OCI-M1 (cell line): ENCODE results near the gene OLFML2B.

Experiments used
- DNase-seq: peaks from one replicate; lab custom pipeline; 2025; lab: John Stamatoyannopoulos, UW

Gene OLFML2B

GRCh38 chr1:162006081-162006480 lies 17.6 kb downstream of the OLFML2B start:
- DNase-seq, result no peak

DNA sequence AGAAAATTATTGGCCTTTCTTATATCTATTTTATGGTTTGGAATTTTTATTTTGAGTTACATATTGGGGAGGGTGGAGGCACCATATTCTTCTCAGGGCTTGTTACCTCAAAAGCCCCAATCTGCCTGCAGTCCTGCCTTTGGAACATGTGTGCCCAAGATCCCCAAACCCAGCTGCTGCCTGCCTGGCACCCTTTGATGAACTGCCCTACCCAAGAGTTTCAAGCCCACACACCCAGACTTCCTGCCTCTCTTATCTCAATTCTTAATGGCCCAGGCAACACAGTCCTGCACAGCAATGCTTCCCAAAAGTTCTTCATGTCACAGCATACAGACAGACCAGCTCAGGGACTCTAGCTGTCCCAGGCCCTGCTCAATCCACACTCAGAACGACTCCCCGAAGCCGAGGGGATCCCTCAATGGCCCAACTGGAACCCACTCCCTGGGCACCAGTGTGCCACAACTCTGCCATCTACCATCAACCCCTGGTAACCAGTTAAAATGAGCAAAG lies 19.2 kb downstream of the OLFML2B start:
- DNase-seq, result no peak

GRCh38 chr1:162003830-162004215 lies 19.8 kb downstream of the OLFML2B start:
- peak; percentile 69 for DNase-seq

DNA sequence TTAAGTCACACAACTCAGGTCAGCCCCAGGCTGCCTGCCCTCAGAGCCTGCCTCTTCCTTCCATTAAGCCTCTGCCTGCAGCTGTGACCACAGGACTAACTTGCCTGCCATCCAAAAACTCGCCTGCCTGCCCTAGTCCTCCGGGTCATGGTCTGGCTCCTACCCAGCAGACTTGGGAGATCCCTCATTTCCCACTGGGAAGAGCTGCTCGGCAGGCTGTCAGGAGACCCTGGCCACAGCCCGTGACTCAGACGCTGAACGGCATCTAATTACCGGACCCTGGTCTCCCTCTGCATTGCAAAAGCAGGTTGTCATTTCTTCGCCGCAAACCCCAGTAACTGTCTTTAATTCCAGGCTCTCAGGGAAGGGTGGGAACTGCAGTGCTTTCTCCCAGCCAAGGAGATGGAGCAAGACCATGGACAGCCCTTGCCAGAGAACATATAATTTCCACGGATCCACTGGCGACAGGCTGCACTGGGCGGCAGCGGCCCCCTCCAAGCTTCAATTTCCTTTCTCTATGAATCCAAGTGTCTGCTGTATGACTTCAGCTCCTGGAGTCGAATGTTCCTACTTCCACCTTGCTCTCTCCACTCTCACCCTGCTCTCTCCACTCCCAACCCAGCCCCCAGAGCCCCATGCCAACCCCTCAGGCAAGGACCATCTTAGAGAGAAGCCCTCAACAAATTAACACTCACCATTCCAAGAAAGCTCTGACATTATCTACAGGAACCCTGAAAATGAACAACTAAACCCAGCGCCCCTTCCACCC lies 20.4 kb downstream of the OLFML2B start:
- no peak for DNase-seq

- DNase-seq, result no peak
These were observed 23.6 kb downstream of the OLFML2B start for GRCh38 chr1:162000053-162000420.

GRCh38 chr1:161999301-162000052 lies 24.2 kb downstream of the OLFML2B start:
- no peak for DNase-seq

DNA sequence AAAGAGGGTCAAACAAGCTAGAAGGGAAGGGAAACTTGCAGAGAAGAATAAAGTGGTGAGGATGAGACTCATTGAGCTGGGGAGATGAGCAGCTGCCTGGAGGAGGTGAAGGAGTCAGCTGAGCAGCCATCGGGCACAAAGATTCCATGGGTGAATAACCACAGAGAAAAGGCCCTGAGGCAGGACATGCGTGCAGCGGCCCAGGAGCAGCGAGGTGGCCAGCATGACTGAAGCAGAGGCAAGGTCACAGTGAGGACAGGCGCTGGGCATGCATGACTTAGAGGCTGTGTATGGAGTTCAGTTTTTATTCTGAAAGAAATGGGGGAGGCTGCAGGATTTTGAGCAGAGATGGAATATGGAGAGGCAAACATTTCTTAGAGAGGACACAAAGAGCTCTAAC lies 24.9 kb downstream of the OLFML2B start:
- no peak for DNase-seq

DNA sequence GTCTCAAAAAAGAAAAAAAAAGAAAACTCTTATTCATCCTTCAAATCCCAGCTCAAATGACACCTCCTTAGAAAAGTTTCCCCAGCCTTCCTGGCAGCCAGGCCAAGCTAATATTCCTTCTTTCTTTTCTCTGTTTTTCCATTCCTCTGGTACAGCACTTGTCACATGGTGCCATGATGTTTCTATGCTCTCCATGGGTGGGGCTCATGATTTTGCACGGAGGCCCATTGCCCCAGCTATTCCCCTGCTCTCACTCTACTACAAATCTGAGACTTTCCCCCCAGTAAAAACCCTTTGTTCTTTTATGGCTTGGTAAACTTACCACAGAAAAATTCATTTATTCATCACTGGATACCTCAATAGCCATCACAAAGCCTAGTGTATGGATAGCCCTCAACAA lies 26.5 kb downstream of the OLFML2B start:
- no peak for DNase-seq

DNA sequence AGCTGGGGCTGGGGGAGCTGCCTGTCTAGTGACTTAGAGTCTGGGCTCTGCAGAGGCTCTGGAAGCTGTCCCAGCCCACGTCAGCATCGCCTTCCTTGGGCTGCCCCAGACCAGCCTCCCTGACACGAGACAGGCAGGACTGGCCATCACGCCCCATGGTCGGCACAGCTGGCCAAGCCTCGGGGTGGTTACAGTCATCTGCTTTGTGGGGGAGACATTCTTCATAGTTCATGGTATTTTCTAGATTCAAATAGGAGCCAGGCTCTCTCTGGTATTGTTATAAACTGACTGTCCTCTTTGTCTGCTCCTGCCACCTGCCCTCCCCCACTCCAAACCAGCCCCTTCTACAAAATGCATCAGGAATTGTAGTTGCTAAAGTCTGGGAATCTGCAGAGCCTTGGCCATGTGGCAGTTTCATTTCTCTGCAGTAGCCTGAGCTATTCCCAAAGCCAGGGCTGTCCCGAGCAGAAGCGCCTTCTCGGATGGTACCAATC lies 29.4 kb downstream of the OLFML2B start:
- DNase-seq, result no peak

GRCh38 chr1:161993576-161993975 lies 30.1 kb downstream of the OLFML2B start:
- no peak for DNase-seq

- DNase-seq, result peak; percentile 7
These were observed 33.9 kb downstream of the OLFML2B start for GRCh38 chr1:161989786-161990185.

- peak; percentile 6 for DNase-seq
These were observed 34.6 kb downstream of the OLFML2B start for GRCh38 chr1:161989108-161989507.

GRCh38 chr1:161988413-161988812 lies 35.3 kb downstream of the OLFML2B start:
- DNase-seq, result no peak

GRCh38 chr1:161987872-161988271 lies 35.8 kb downstream of the OLFML2B start:
- no peak for DNase-seq

GRCh38 chr1:161987303-161987702 lies 36.4 kb downstream of the OLFML2B start:
- no peak for DNase-seq

DNA sequence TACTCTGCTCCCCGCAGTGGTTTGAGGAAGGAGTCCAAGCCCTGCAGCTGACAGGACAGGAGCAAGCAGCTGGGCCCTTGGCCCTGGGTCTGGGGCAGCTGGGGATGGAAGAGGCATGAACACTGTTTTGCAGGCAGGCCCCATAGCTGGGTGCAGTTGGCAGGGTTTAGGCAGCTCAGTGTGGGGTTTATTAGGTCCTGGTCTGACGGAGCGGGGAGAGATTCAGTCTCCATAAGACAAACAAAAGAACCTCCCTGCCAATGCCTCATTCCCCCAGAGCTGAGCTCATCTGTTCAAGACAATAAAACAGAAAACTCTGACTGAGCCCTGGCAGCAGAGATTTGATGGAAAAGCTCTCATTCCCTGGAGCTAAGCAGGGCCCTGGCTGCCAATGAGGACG lies 37.3 kb downstream of the OLFML2B start:
- DNase-seq, result no peak

DNA sequence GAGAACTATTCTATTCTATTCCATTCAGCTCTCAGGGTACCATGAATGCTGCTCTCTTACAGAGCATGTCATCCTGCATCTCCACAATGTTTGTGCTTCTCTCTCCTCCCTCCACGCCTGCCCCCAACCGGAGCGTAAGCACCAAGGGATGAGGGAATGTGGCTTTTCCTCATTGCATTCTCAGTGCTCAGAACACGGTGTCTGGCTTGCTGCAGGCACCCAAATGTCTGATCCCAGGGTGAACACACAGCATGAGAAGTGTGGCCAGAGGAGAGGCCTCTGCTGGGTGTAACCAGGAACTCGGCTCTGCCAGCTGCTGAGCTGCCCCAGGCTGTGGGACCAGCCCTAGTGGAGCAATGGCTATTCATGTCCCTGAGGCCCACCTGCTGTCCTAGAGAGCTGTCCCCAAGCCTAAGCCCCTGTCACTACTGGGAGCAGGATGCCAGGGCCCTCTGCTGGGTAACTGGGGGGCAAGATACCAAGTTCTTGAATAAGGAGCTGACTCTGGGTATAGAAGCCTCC lies 38.3 kb downstream of the OLFML2B start:
- DNase-seq, result no peak

DNA sequence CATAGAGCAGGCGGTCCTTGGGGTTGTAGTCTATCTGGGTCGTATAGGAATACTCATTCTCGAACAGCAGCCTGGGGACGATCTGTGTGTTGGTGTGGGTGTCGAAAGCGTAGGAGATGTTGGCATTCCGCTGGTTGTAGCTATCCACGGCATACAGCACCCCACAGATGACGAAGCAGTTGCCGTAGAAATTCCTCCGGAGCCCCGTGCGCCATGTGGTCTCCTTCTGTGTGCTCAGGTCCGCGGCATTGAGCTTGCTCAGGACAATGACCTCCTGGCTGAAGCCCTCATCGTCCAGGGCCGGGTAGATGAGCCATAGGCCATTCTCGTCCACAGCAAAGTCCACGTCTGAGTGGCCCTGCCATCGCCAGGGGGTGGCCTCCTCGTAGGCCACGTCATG lies 39.9 kb downstream of the OLFML2B start:
- DNase-seq, result no peak

DNA sequence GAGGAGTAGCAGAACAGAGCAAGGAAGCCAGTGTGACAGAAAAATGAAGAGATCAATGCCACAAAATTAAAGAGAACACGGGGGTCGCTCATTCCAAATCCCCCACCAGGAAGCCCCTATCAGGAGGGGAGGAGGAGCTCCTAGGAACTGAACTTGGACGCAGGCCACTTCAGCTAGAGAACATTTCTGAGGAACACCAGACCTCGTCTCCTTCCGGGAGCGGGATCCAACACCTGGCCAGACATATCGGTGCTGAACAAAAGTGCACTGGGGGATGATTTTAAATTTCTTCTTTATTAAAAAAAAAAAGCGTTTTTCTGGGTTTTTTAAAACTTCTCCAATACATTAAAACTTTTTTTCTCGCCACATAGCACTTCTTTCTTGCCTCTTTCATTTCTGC lies 40.8 kb downstream of the OLFML2B start:
- no peak for DNase-seq

GRCh38 chr1:161982507-161982895 lies 41.2 kb downstream of the OLFML2B start:
- no peak for DNase-seq

DNA sequence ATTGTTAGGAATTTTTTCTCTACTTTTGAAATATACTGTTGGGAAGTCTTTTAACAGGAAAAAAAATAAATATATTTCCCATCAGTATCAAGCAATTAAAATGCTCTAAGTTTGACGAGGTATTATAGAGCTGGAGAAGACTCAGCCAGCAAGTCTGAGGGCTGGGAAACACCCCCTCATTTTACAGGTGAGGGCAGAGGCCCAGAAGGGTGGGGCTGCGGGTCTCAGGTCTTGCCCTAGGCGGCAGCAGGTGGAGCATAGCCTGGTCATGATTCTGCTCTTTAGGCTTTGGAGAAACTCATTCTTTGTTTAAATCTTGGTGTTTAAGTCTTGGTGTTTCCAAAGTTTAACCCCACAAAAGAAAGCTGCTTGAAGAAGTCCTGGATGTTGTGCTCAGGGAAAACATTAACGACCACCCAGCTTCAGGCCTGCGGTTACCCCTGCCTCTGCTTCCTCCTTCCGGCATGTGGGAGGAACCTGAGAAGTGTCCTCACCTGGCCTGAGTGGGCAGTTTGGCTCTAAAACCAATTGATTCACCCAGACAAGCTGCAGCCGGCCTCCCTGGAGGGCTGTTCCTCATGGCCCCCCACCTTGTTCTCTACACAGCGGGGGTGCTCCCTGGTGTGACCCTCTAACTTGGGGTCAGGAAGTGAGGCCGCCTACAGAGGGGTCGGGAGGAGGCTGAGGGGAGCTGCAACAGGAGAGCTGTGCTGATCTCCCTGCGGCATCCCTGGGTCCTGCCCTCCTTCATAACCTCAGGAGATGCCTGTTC lies 41.7 kb downstream of the OLFML2B start:
- no peak for DNase-seq

DNA sequence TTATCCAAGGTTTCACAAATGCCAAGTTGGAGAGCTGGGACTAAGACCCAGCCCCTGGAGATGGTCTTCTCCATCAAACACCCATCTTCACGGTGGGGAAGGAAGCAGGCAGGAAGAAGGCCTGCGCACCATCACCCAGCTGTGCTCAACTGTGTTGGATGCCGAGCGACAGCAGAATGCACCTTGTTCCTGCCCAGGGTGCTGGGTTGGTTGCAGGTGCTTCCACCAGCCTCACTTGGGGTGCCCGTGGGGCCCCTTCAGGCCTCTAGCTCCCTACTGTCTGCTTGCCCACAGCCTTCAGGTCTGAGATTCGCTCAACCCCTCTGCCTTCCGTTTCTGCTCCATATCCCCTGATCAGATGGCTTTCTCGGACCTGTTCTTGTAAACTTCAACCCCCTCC lies 42.5 kb downstream of the OLFML2B start:
- DNase-seq, result no peak
